MM.1S (cell line): ENCODE measurements around the gene ADIPOR2.

Experiments
- DNase-seq: peaks from one replicate; pipeline ENCODE4 v3.0.0-alpha.2; 2015
- H2AFZ ChIP-seq: fragments of 300-600 bp; sonication (generic); 2 replicates; pipeline ENCODE4 v1.6.0; 2016; ENCODE audit warnings: antibody characterized with exemption, low read length
- H3F3A ChIP-seq: fragments of 300-600 bp; sonication (generic); 2 replicates; pipeline ENCODE4 v1.6.1; 2016; ENCODE audit warnings: mild to moderate bottlenecking, antibody characterized with exemption, low read length, moderate library complexity, mixed read lengths; ENCODE audit not compliant: insufficient read depth
- H3K27ac ChIP-seq: fragments of 300-600 bp; sonication (generic); 2 replicates; pipeline ENCODE4 v1.5.1; 2016; ENCODE audit warnings: mild to moderate bottlenecking, low read length
- H3K27me3 ChIP-seq: fragments of 300-600 bp; sonication (generic); replicated peaks from 2 replicates; pipeline ENCODE4 v1.6.0; 2016; ENCODE audit warnings: low read length; ENCODE audit not compliant: insufficient read depth
- H3K36me3 ChIP-seq: fragments of 300-600 bp; sonication (generic); replicated peaks from 2 replicates; pipeline ENCODE4 v1.6.1; 2016; ENCODE audit warnings: mild to moderate bottlenecking, low read length, mixed read lengths; ENCODE audit not compliant: insufficient read depth
- H3K4me1 ChIP-seq: fragments of 300-600 bp; sonication (generic); 2 replicates; pipeline ENCODE4 v1.6.1; 2016; ENCODE audit warnings: low read length, mixed read lengths
- H3K4me2 ChIP-seq: fragments of 300-600 bp; sonication (generic); 2 replicates; pipeline ENCODE4 v1.6.0; 2016; ENCODE audit warnings: low read depth, low read length
- H3K4me3 ChIP-seq: fragments of 300-600 bp; sonication (generic); 2 replicates; pipeline ENCODE4 v1.5.1; 2016; ENCODE audit warnings: low read length, mixed read lengths
- H3K79me2 ChIP-seq: fragments of 300-600 bp; sonication (generic); 2 replicates; pipeline ENCODE4 v1.6.1; 2016; ENCODE audit warnings: mixed run types, low read length, mixed read lengths
- H3K9ac ChIP-seq: fragments of 300-600 bp; sonication (generic); 2 replicates; pipeline ENCODE4 v1.6.1; 2016; ENCODE audit warnings: low read length, mixed read lengths
- H3K9me2 ChIP-seq: fragments of 300-600 bp; sonication (generic); replicated peaks from 2 replicates; pipeline ENCODE4 v1.6.1; 2016; ENCODE audit warnings: mild to moderate bottlenecking, low read length, mixed read lengths; ENCODE audit not compliant: insufficient read depth
- H3K9me3 ChIP-seq: fragments of 300-600 bp; sonication (generic); replicated peaks from 2 replicates; pipeline ENCODE4 v1.6.1; 2016; ENCODE audit warnings: mild to moderate bottlenecking, low read length, mixed read lengths; ENCODE audit not compliant: insufficient read depth
- H4K20me1 ChIP-seq: fragments of 300-600 bp; sonication (generic); 2 replicates; pipeline ENCODE4 v1.6.1; 2016; ENCODE audit warnings: mild to moderate bottlenecking, low read length, moderate library complexity, mixed read lengths; ENCODE audit not compliant: insufficient read depth
- EZH2 ChIP-seq: fragments of 300-600 bp; sonication (generic); optimal IDR thresholded peaks from 2 replicates; pipeline ENCODE3; 2017; ENCODE audit warnings: low read depth, mild to moderate bottlenecking, antibody characterized with exemption, low read length, mixed read lengths
- EZH2phosphoT487 ChIP-seq: fragments of 300-600 bp; sonication (generic); IDR thresholded peaks from 2 replicates; pipeline ENCODE4 v1.6.1; 2018; ENCODE audit warnings: antibody characterized with exemption, low read length
- TF ChIP-seq, protein P1 (sequence below): fragments of 300-600 bp; sonication (generic); IDR thresholded peaks from 2 replicates; pipeline ENCODE4 v1.5.1; 2016; ENCODE audit warnings: antibody characterized with exemption, low read length, mixed read lengths

Gene ADIPOR2

DNA sequence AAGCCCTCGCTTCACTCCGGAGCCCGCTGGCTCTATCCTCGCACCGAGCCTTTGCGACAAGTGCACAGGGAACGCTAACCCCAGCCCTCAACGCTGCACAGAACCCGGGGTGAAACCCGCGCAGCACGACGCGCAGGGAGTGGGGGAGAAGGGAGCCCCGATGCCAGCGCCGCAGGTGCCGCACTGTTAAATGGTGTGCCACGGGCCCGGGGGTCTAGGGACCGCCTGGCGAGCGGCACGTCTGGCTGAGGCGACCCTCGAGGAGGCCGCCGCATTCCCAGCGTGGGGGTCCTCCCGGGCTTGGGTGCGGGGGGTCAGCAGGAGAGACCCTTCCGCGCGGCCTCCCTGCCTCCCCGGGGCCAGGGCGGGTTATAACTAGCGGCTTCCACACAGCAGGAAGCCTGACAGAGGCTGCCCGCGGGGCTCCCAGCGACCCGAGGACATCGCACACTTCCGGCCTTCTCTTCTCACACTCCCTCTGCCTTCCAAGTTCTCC is 105.7 kb downstream of the ADIPOR2 start:
- no peak overlapping the region for H3K27ac ChIP-seq
- TF ChIP-seq EZH2 = no peak

DNA sequence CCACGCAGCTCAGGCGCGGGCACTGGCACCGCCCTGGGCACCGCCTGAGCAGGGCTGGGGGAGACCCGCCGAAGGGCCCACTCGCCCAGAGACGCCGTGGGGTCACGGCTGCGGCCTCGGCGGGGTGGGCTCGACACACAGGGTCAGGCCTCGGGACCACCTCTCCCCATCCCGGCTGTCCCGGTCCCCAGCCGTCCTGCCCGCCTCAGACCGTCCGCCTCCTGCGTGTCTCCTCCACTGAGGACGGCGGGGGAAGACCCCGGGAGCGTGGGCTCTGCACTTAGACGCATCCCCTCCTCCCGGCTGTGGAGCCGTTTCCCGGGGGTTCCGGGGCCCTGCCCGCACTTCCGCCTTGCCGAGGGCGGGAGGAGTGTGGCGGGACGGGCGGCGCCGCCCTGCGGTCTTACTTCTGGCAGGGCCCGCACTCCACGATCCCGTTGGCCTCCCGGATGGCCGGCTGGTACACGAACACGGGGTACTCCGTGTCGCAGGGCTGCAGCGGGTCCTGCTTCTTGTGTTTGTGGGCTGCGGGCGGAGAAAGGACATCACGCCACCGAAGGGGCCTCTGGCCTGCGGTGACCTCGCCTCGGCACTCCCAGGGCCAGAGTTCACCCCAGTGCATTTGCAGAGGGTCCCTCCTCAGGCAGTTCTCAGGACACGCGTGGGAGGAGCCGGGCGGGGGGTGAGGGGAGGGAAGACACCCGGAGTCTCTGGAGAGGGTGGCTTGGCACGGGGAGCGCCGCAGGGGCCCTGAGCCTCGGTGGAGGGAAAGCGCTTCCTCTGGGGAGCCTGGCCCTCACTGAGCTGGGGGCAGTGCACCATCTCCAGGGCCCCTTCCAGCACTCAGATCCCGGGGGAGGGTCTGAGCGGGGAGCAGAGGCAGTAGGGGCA is 106.4 kb downstream of the ADIPOR2 start:
- peak overlapping the region; percentile 96 for H2AFZ ChIP-seq
- H3K9me2 ChIP-seq = no peaks in the 10 kb centered on the region
- no peaks in the 10 kb centered on the region for H4K20me1 ChIP-seq
- H3F3A ChIP-seq = no peaks in the 10 kb centered on the region
- peaks cover 4% of the 10 kb centered on the region; the same call in 1 of the 2 replicates for H3K27me3 ChIP-seq
- H3K79me2 ChIP-seq = no peaks in the 10 kb centered on the region
- no peaks in the 10 kb centered on the region for H3K36me3 ChIP-seq
- H3K9me3 ChIP-seq = no peaks in the 10 kb centered on the region
- DNase-seq = peak; percentile 25
- H3K9ac ChIP-seq = peak overlapping the region; percentile 70
- H3K27ac ChIP-seq = no peak overlapping the region
- no peaks in the 10 kb centered on the region for H3K4me1 ChIP-seq
- H3K4me2 ChIP-seq = peak overlapping the region; percentile 99
- peak overlapping the region; percentile 81 for H3K4me3 ChIP-seq
- TF ChIP-seq, protein P1, sequence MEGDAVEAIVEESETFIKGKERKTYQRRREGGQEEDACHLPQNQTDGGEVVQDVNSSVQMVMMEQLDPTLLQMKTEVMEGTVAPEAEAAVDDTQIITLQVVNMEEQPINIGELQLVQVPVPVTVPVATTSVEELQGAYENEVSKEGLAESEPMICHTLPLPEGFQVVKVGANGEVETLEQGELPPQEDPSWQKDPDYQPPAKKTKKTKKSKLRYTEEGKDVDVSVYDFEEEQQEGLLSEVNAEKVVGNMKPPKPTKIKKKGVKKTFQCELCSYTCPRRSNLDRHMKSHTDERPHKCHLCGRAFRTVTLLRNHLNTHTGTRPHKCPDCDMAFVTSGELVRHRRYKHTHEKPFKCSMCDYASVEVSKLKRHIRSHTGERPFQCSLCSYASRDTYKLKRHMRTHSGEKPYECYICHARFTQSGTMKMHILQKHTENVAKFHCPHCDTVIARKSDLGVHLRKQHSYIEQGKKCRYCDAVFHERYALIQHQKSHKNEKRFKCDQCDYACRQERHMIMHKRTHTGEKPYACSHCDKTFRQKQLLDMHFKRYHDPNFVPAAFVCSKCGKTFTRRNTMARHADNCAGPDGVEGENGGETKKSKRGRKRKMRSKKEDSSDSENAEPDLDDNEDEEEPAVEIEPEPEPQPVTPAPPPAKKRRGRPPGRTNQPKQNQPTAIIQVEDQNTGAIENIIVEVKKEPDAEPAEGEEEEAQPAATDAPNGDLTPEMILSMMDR = no peak
- TF ChIP-seq EZH2phosphoT487 (no peak), EZH2 (no peak)

More for the DNA sequence above, 105.7 kb downstream of the ADIPOR2 start:
- Histone ChIP-seq H3F3A (no peaks in the 10 kb centered on the region), H3K9me2 (no peaks in the 10 kb centered on the region), H2AFZ (peak overlapping the region; percentile 96), H3K79me2 (no peaks in the 10 kb centered on the region), H3K36me3 (no peaks in the 10 kb centered on the region), H3K9ac (peak overlapping the region; percentile 70), H4K20me1 (no peaks in the 10 kb centered on the region), H3K4me2 (peak overlapping the region; percentile 99), H3K9me3 (no peaks in the 10 kb centered on the region), H3K27me3 (peaks cover 4% of the 10 kb centered on the region; the same call in 1 of the 2 replicates), H3K4me3 (peak overlapping the region; percentile 81), H3K4me1 (no peaks in the 10 kb centered on the region)
- DNase-seq = peak; percentile 27

DNA sequence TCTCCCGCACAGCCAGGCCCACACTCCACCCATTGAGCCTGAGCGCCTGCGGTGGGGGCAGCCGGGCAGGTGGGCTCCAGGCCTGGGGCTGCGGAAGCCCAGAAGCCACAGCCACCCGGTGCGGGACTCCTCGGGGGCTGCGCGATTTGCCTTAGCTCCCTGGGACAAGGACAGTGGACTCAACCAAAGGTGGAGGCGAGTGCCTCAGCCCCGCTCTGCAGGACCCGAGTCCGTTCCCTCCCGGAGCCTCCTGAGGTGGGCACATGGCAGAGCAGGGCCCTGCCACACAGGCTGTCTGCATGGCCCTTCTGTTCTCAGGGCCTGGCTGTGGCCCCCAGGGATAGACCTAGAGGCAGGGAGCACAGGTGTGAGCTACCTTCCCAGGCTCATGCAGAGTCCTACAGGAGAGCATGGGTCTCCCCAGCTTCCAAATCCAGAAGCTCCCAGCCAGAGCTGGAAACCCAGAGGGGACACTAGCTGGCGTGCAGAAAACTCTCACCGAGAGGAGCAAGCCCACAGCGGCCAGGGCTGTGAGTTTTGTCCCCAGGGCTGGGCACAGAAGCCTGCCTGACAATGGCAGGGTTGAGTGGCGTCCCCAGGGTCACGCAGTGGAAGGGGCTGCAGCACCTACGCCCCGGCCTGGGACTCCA is 107.2 kb downstream of the ADIPOR2 start:
- Histone ChIP-seq H3F3A (no peaks in the 10 kb centered on the region), H3K36me3 (no peaks in the 10 kb centered on the region), H3K27ac (no peak overlapping the region), H4K20me1 (no peaks in the 10 kb centered on the region), H3K27me3 (peaks cover 4% of the 10 kb centered on the region; the same call in 1 of the 2 replicates), H2AFZ (no peak overlapping the region), H3K4me1 (no peaks in the 10 kb centered on the region), H3K4me2 (no peak overlapping the region), H3K9ac (no peak overlapping the region), H3K9me3 (no peaks in the 10 kb centered on the region), H3K79me2 (no peaks in the 10 kb centered on the region), H3K4me3 (no peak overlapping the region), H3K9me2 (no peaks in the 10 kb centered on the region)
- no peak for TF ChIP-seq EZH2
- TF ChIP-seq, protein P1 = no peak
- TF ChIP-seq EZH2phosphoT487 = no peak
- no peak for DNase-seq
